Mesendoderm (in vitro differentiated cells): ENCODE results near the gene PTPA.
A peak's percentile ranks its signal among the peaks of the same experiment; 100 is the strongest.

Experiments used
- DNase-seq: peaks from one replicate; pipeline ENCODE4 v3.0.0; 2013
- H2AK5ac ChIP-seq: 2 replicates; pipeline ENCODE4 v1.6.1; 2013; ENCODE audit warnings: low read length, inconsistent platforms
- H2BK120ac ChIP-seq: 2 replicates; pipeline ENCODE4 v1.6.1; 2013; ENCODE audit warnings: low read depth, mild to moderate bottlenecking, low read length, moderate library complexity, mixed read lengths
- H2BK15ac ChIP-seq: replicated peaks from 2 replicates; pipeline ENCODE4 v1.6.1; 2013; ENCODE audit warnings: low read depth, mild to moderate bottlenecking, moderate library complexity
- H2BK5ac ChIP-seq: 2 replicates; pipeline ENCODE4 v1.6.1; 2013; ENCODE audit warnings: low read length, inconsistent platforms
- H3K18ac ChIP-seq: 2 replicates; pipeline ENCODE4 v1.6.1; 2013; ENCODE audit warnings: mild to moderate bottlenecking, low read length, mixed read lengths
- H3K23ac ChIP-seq: one replicate; pipeline ENCODE4 v1.6.1; 2013; ENCODE audit warnings: low read length
- H3K27ac ChIP-seq: 2 replicates; pipeline ENCODE4 v1.5.1; 2013; ENCODE audit warnings: low read depth, mild to moderate bottlenecking, inconsistent platforms, low read length, moderate library complexity
- H3K27me3 ChIP-seq: 2 replicates; pipeline ENCODE4 v1.6.1; 2013; ENCODE audit warnings: low read length, control low read depth, mild to moderate bottlenecking, inconsistent platforms; ENCODE audit not compliant: insufficient read depth, poor library complexity
- H3K36me3 ChIP-seq: 2 replicates; pipeline ENCODE4 v1.6.1; 2013; ENCODE audit warnings: low read length, inconsistent platforms; ENCODE audit not compliant: control insufficient read depth, insufficient read depth
- H3K4ac ChIP-seq: one replicate; pipeline ENCODE4 v1.6.1; 2013; ENCODE audit warnings: low read depth, mild to moderate bottlenecking, low read length, moderate library complexity
- H3K4me1 ChIP-seq: 2 replicates; pipeline ENCODE4 v1.6.1; 2013; ENCODE audit warnings: low read depth, low read length, inconsistent platforms; ENCODE audit not compliant: control insufficient read depth
- H3K4me2 ChIP-seq: 2 replicates; pipeline ENCODE4 v1.6.1; 2013; ENCODE audit warnings: low read length
- H3K4me3 ChIP-seq: 2 replicates; pipeline ENCODE4 v1.5.1; 2013; ENCODE audit warnings: mild to moderate bottlenecking, low read length
- H3K56ac ChIP-seq: one replicate; pipeline ENCODE4 v1.6.1; 2013; ENCODE audit warnings: low read length
- H3K79me1 ChIP-seq: 2 replicates; pipeline ENCODE4 v1.6.1; 2013; ENCODE audit warnings: low read length, inconsistent platforms
- H3K79me2 ChIP-seq: 2 replicates; pipeline ENCODE4 v1.6.1; 2013; ENCODE audit warnings: mild to moderate bottlenecking, low read length; ENCODE audit not compliant: control insufficient read depth, insufficient read depth
- H3K9ac ChIP-seq: 2 replicates; pipeline ENCODE4 v1.6.1; 2013; ENCODE audit warnings: low read length, inconsistent platforms
- H4K5ac ChIP-seq: one replicate; pipeline ENCODE4 v1.6.1; 2013; ENCODE audit warnings: low read length
- H4K8ac ChIP-seq: one replicate; pipeline ENCODE4 v1.6.1; 2013; ENCODE audit warnings: low read depth, mild to moderate bottlenecking, control low read depth, low read length, moderate library complexity
- WGBS: extraction: QIAGEN DNeasy Blood & Tissue Kit; methylation state at CpG from one replicate; pipeline ENCODE4 v1.1.7; 2013; ENCODE audit warnings: low lambda C conversion rate, missing lambda C conversion rate; ENCODE audit not compliant: insufficient coverage; ENCODE audit errors: extremely low coverage; 5-methylcytosine and 5-hydroxymethylcytosine counted together

Gene PTPA

GRCh38 chr9:129130791-129131190, 19.6 kb downstream of the PTPA start:
- H4K8ac ChIP-seq, result no peak overlapping the region
- no peak overlapping the region for H4K5ac ChIP-seq
- H3K56ac ChIP-seq, result no peak overlapping the region
- WGBS, result no CpG with 5 or more reads among the region's 3 CpGs
- no peak overlapping the region for H3K9ac ChIP-seq
- H2BK5ac ChIP-seq, result no peak overlapping the region
- DNase-seq, result no peak
- H2AK5ac ChIP-seq, result no peak overlapping the region
- H3K4me2 ChIP-seq, result no peak overlapping the region
- no peak overlapping the region for H2BK120ac ChIP-seq
- H3K4ac ChIP-seq, result no peak overlapping the region
- peaks cover 1% of the 10 kb centered on the region for H3K79me1 ChIP-seq
- H3K79me2 ChIP-seq, result no peaks in the 10 kb centered on the region
- no peak overlapping the region for H3K18ac ChIP-seq
- no peak overlapping the region for H3K27ac ChIP-seq
- H3K4me3 ChIP-seq, result no peak overlapping the region
- H3K4me1 ChIP-seq, result peaks cover 7% of the 10 kb centered on the region
- no peak overlapping the region for H3K23ac ChIP-seq
- H3K36me3 ChIP-seq, result peaks cover 2% of the 10 kb centered on the region
- H3K27me3 ChIP-seq, result no peaks in the 10 kb centered on the region
- H2BK15ac ChIP-seq, result no peak overlapping the region

- no peak overlapping the region for H3K18ac ChIP-seq
- H3K79me1 ChIP-seq, result peaks cover 1% of the 10 kb centered on the region
- WGBS, result no CpG with 5 or more reads among the region's 13 CpGs
- H3K27me3 ChIP-seq, result no peaks in the 10 kb centered on the region
- no peak overlapping the region for H3K4me2 ChIP-seq
- H4K5ac ChIP-seq, result no peak overlapping the region
- no peaks in the 10 kb centered on the region for H3K79me2 ChIP-seq
- H3K23ac ChIP-seq, result no peak overlapping the region
- H3K56ac ChIP-seq, result no peak overlapping the region
- H2AK5ac ChIP-seq, result no peak overlapping the region
- H3K4ac ChIP-seq, result no peak overlapping the region
- peaks cover 2% of the 10 kb centered on the region for H3K36me3 ChIP-seq
- no peak overlapping the region for H3K27ac ChIP-seq
- no peak overlapping the region for H4K8ac ChIP-seq
- no peak overlapping the region for H3K4me3 ChIP-seq
- peaks cover 7% of the 10 kb centered on the region for H3K4me1 ChIP-seq
- H2BK120ac ChIP-seq, result no peak overlapping the region
- H2BK15ac ChIP-seq, result no peak overlapping the region
- no peak overlapping the region for H3K9ac ChIP-seq
- no peak overlapping the region for H2BK5ac ChIP-seq
- DNase-seq, result peak; percentile 71
Measured at GRCh38 chr9:129131300-129132145, 20.3 kb downstream of the PTPA start.

- no peak overlapping the region for H2BK15ac ChIP-seq
- no peak overlapping the region for H3K23ac ChIP-seq
- no peaks in the 10 kb centered on the region for H3K79me2 ChIP-seq
- peaks cover 1% of the 10 kb centered on the region for H3K79me1 ChIP-seq
- no peak overlapping the region for H2AK5ac ChIP-seq
- no peak overlapping the region for H3K4ac ChIP-seq
- peaks cover 2% of the 10 kb centered on the region for H3K36me3 ChIP-seq
- H3K4me3 ChIP-seq, result no peak overlapping the region
- no peak overlapping the region for H3K56ac ChIP-seq
- no peak overlapping the region for H4K8ac ChIP-seq
- no peaks in the 10 kb centered on the region for H3K4me1 ChIP-seq
- no peak overlapping the region for H3K9ac ChIP-seq
- WGBS, result no CpG with 5 or more reads among the region's 4 CpGs
- DNase-seq, result no peak
- H3K4me2 ChIP-seq, result no peak overlapping the region
- H3K18ac ChIP-seq, result no peak overlapping the region
- no peaks in the 10 kb centered on the region for H3K27me3 ChIP-seq
- no peak overlapping the region for H4K5ac ChIP-seq
- H3K27ac ChIP-seq, result no peak overlapping the region
- no peak overlapping the region for H2BK120ac ChIP-seq
- H2BK5ac ChIP-seq, result no peak overlapping the region
Measured at GRCh38 chr9:129133082-129133481, 21.9 kb downstream of the PTPA start.

GRCh38 chr9:129135476-129135875, 24.3 kb downstream of the PTPA start:
- H3K4ac ChIP-seq, result no peak overlapping the region
- no peak overlapping the region for H3K9ac ChIP-seq
- peaks cover 2% of the 10 kb centered on the region for H3K36me3 ChIP-seq
- no peaks in the 10 kb centered on the region for H3K79me2 ChIP-seq
- H2BK5ac ChIP-seq, result no peak overlapping the region
- H2BK120ac ChIP-seq, result no peak overlapping the region
- H3K27me3 ChIP-seq, result no peaks in the 10 kb centered on the region
- no peaks in the 10 kb centered on the region for H3K79me1 ChIP-seq
- DNase-seq, result no peak
- no peak overlapping the region for H3K23ac ChIP-seq
- H3K4me3 ChIP-seq, result no peak overlapping the region
- H2AK5ac ChIP-seq, result no peak overlapping the region
- H4K5ac ChIP-seq, result no peak overlapping the region
- H2BK15ac ChIP-seq, result no peak overlapping the region
- H3K18ac ChIP-seq, result no peak overlapping the region
- WGBS, result no CpG with 5 or more reads among the region's 6 CpGs
- no peak overlapping the region for H4K8ac ChIP-seq
- H3K56ac ChIP-seq, result no peak overlapping the region
- no peak overlapping the region for H3K4me2 ChIP-seq
- peaks cover 5% of the 10 kb centered on the region for H3K4me1 ChIP-seq
- H3K27ac ChIP-seq, result no peak overlapping the region

- H3K36me3 ChIP-seq, result peaks cover 2% of the 10 kb centered on the region
- no peaks in the 10 kb centered on the region for H3K27me3 ChIP-seq
- no peak overlapping the region for H3K4ac ChIP-seq
- H2AK5ac ChIP-seq, result no peak overlapping the region
- H3K56ac ChIP-seq, result no peak overlapping the region
- no peak overlapping the region for H4K8ac ChIP-seq
- WGBS, result no CpG with 5 or more reads among the region's 16 CpGs
- no peak overlapping the region for H4K5ac ChIP-seq
- no peak overlapping the region for H3K4me3 ChIP-seq
- no peak overlapping the region for H3K18ac ChIP-seq
- H3K79me2 ChIP-seq, result peaks cover 8% of the 10 kb centered on the region
- no peak overlapping the region for H2BK120ac ChIP-seq
- H2BK5ac ChIP-seq, result no peak overlapping the region
- no peak for DNase-seq
- no peak overlapping the region for H3K27ac ChIP-seq
- no peak overlapping the region for H3K9ac ChIP-seq
- no peak overlapping the region for H3K23ac ChIP-seq
- peaks cover 2% of the 10 kb centered on the region for H3K79me1 ChIP-seq
- no peak overlapping the region for H3K4me2 ChIP-seq
- H2BK15ac ChIP-seq, result no peak overlapping the region
- H3K4me1 ChIP-seq, result peaks cover 7% of the 10 kb centered on the region
Measured at GRCh38 chr9:129136446-129137035, 25.3 kb downstream of the PTPA start.
